Endothelial cell of umbilical vein (primary cell): ENCODE data around the gene SEMG2.

Experiments used
- CTCF ChIP-seq, 2 donors: IDR thresholded peaks; 1 replicate in 1 of 2; 2 replicates in 1 of 2; pipeline ENCODE4 v1.5.1; 2011; ENCODE audit warnings: low read length in 2 of 2, mild to moderate bottlenecking in 2 of 2, moderate library complexity in 2 of 2, control low read depth in 1 of 2, inconsistent platforms in 1 of 2, low read depth in 1 of 2; ENCODE audit not compliant: insufficient read depth in 1 of 2; ENCODE audit errors: extremely low read depth in 1 of 2
- EZH2 ChIP-seq: IDR thresholded peaks from 2 replicates; pipeline ENCODE4 v1.6.1; 2012; ENCODE audit warnings: borderline replicate concordance, low read depth, mild to moderate bottlenecking, moderate library complexity, low read length, inconsistent platforms; ENCODE audit not compliant: severe bottlenecking
- FOS ChIP-seq: IDR thresholded peaks from 2 replicates; pipeline ENCODE4 v1.6.1; 2011; ENCODE audit warnings: mild to moderate bottlenecking, low read length, moderate library complexity, borderline replicate concordance; ENCODE audit not compliant: insufficient read depth
- MAX ChIP-seq: IDR thresholded peaks from 2 replicates; pipeline ENCODE4 v1.6.1; 2011; ENCODE audit not compliant: insufficient read depth, insufficient read length
- MYC ChIP-seq: IDR thresholded peaks from one replicate; pipeline ENCODE4 v1.6.1; 2011; ENCODE audit warnings: mild to moderate bottlenecking, low read depth, low read length
- POLR2A ChIP-seq: IDR thresholded peaks from 2 replicates; pipeline ENCODE4 v1.6.1; 2012; ENCODE audit warnings: low read depth, mild to moderate bottlenecking, control low read depth, low read length
- POLR2AphosphoS5 ChIP-seq: IDR thresholded peaks from 2 replicates; pipeline ENCODE4 v1.6.1; 2012; ENCODE audit warnings: low read depth, mild to moderate bottlenecking, control low read depth, low read length, moderate library complexity; ENCODE audit not compliant: insufficient read depth

GRCh38 chr20:45176526-45177267 is 44.5 kb upstream of the SEMG2 start:
- no peak for TF ChIP-seq POLR2AphosphoS5
- no peak for TF ChIP-seq CTCF (IDR thresholded peaks at IDR 0.05; ENCODE audit: extremely low read depth in 1 of 2, insufficient read depth in 1 of 2, low read depth in 1 of 2, low read length in 2 of 2)
- TF ChIP-seq POLR2A, result no peak
- no peak for TF ChIP-seq MAX
- TF ChIP-seq EZH2, result no peak
- no peak for TF ChIP-seq MYC
- no peak for TF ChIP-seq FOS
